Measurements from ENCODE around the gene SSR4. TPM values are rescaled to one million over a fixed set of nuclear protein-coding genes. Genes with fewer than 3 reads are reported as not detected.

Gene SSR4
- polyA plus RNA-seq, 1 donor (not counting 4 experiments of a cell fraction or from before 2014, with no cell fraction given), result 187 TPM

- peaks cover 7% of the 10 kb centered on the region for H3K4me1 ChIP-seq (ENCODE audit: control insufficient read depth, extremely low read depth, insufficient read depth, low read length)
- no peaks in the 10 kb centered on the region for H3K9me1 ChIP-seq (ENCODE audit: control insufficient read depth, extremely low read depth, insufficient read depth, low read length)
- peaks cover 0 to 4% of the 10 kb centered on the region in 2 experiments for H3K36me3 ChIP-seq (ENCODE audit: control insufficient read depth in 2 of 2, extremely low read depth in 1 of 2, insufficient read depth in 2 of 2, low read length in 2 of 2)
- DNase-seq (ENCODE audit: low read depth, low spot score) (no peak), FAIRE-seq (no peak)
- no peak overlapping the region for H3K4me2 ChIP-seq (ENCODE audit: control insufficient read depth, extremely low read depth, insufficient read depth, low read depth, low read length)
- H2AFZ ChIP-seq (ENCODE audit: control insufficient read depth, low read length), result no peak overlapping the region
- dilution Hi-C loops (cut with MboI; ENCODE audit: extremely low pct_ligation_motif_present, low sequenced_read_pairs), result no loop called here
- no peak for TF ChIP-seq EZH2 (IDR thresholded peaks at IDR 0.05; ENCODE audit: low read length)
- TF ChIP-seq, protein P1, sequence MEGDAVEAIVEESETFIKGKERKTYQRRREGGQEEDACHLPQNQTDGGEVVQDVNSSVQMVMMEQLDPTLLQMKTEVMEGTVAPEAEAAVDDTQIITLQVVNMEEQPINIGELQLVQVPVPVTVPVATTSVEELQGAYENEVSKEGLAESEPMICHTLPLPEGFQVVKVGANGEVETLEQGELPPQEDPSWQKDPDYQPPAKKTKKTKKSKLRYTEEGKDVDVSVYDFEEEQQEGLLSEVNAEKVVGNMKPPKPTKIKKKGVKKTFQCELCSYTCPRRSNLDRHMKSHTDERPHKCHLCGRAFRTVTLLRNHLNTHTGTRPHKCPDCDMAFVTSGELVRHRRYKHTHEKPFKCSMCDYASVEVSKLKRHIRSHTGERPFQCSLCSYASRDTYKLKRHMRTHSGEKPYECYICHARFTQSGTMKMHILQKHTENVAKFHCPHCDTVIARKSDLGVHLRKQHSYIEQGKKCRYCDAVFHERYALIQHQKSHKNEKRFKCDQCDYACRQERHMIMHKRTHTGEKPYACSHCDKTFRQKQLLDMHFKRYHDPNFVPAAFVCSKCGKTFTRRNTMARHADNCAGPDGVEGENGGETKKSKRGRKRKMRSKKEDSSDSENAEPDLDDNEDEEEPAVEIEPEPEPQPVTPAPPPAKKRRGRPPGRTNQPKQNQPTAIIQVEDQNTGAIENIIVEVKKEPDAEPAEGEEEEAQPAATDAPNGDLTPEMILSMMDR (optimal IDR thresholded peaks at IDR 0.05 in 1 of 3, IDR thresholded peaks at IDR 0.05 in 1 of 3, conservative IDR thresholded peaks at IDR 0.05 in 1 of 3; ENCODE audit: extremely low read depth in 1 of 3, insufficient read depth in 2 of 3, low read length in 3 of 3), result no peak
- no peaks in the 10 kb centered on the region for H3K79me2 ChIP-seq (ENCODE audit: control insufficient read depth, insufficient read depth, low read length)
- H3K27me3 ChIP-seq (ENCODE audit: control insufficient read depth, extremely low read depth, insufficient read depth, low read length), result no peaks in the 10 kb centered on the region
- no peaks in the 10 kb centered on the region for H4K20me1 ChIP-seq (ENCODE audit: control insufficient read depth, extremely low read depth, insufficient read depth, low read length)
- no peak overlapping the region for H3K9ac ChIP-seq (ENCODE audit: control insufficient read depth, extremely low read depth, insufficient read depth, low read length)
- no peaks in the 10 kb centered on the region for H3K9me3 ChIP-seq (ENCODE audit: control insufficient read depth, low read depth, low read length)
- H3K4me3 ChIP-seq (ENCODE audit: control insufficient read depth in 2 of 3, extremely low read depth in 1 of 3, insufficient read depth in 2 of 3, low read depth in 1 of 3, low read length in 3 of 3), result no peak overlapping the region
- no peak overlapping the region for H3K27ac ChIP-seq (ENCODE audit: control insufficient read depth, insufficient read depth, low read length)
Measured at GRCh38 chrX:153776611-153777045, 17.8 kb upstream of the SSR4 start.

- no peaks in the 10 kb centered on the region for H3K9me3 ChIP-seq (ENCODE audit: control insufficient read depth, low read depth, low read length)
- no peak overlapping the region for H3K4me3 ChIP-seq (ENCODE audit: control insufficient read depth in 2 of 3, extremely low read depth in 1 of 3, insufficient read depth in 2 of 3, low read depth in 1 of 3, low read length in 3 of 3)
- no peaks in the 10 kb centered on the region for H4K20me1 ChIP-seq (ENCODE audit: control insufficient read depth, extremely low read depth, insufficient read depth, low read length)
- no peak overlapping the region for H3K27ac ChIP-seq (ENCODE audit: control insufficient read depth, insufficient read depth, low read length)
- no peak for FAIRE-seq
- peaks cover 0 to 4% of the 10 kb centered on the region in 2 experiments for H3K36me3 ChIP-seq (ENCODE audit: control insufficient read depth in 2 of 2, extremely low read depth in 1 of 2, insufficient read depth in 2 of 2, low read length in 2 of 2)
- H3K27me3 ChIP-seq (ENCODE audit: control insufficient read depth, extremely low read depth, insufficient read depth, low read length), result no peaks in the 10 kb centered on the region
- no peaks in the 10 kb centered on the region for H3K79me2 ChIP-seq (ENCODE audit: control insufficient read depth, insufficient read depth, low read length)
- TF ChIP-seq, protein P1 (optimal IDR thresholded peaks at IDR 0.05 in 1 of 3, IDR thresholded peaks at IDR 0.05 in 1 of 3, conservative IDR thresholded peaks at IDR 0.05 in 1 of 3; ENCODE audit: extremely low read depth in 1 of 3, insufficient read depth in 2 of 3, low read length in 3 of 3), result no peak
- TF ChIP-seq EZH2 (IDR thresholded peaks at IDR 0.05; ENCODE audit: low read length), result no peak
- H2AFZ ChIP-seq (ENCODE audit: control insufficient read depth, low read length), result no peak overlapping the region
- dilution Hi-C loops (cut with MboI; ENCODE audit: extremely low pct_ligation_motif_present, low sequenced_read_pairs), result no loop called here
- H3K4me2 ChIP-seq (ENCODE audit: control insufficient read depth, extremely low read depth, insufficient read depth, low read depth, low read length), result no peak overlapping the region
- H3K9ac ChIP-seq (ENCODE audit: control insufficient read depth, extremely low read depth, insufficient read depth, low read length), result no peak overlapping the region
- DNase-seq (ENCODE audit: low read depth, low spot score), result no peak
- no peaks in the 10 kb centered on the region for H3K9me1 ChIP-seq (ENCODE audit: control insufficient read depth, extremely low read depth, insufficient read depth, low read length)
- peaks cover 7% of the 10 kb centered on the region for H3K4me1 ChIP-seq (ENCODE audit: control insufficient read depth, extremely low read depth, insufficient read depth, low read length)
Measured at GRCh38 chrX:153777261-153778090, 17.0 kb upstream of the SSR4 start.
